Measurements from ENCODE around the gene TRMT112. TPM values are rescaled to one million over a fixed set of nuclear protein-coding genes. Genes with fewer than 3 reads are reported as not detected.

TRMT112 gene
- polyA plus RNA-seq (2013, experiment 1 of 2; ENCODE audit: insufficient read length) = 170 TPM
- polyA plus RNA-seq (2013, experiment 2 of 2; ENCODE audit: insufficient read length) = 153 TPM

- DNase-seq = peak; percentile 97
These were observed at the start of gene TRMT112 for GRCh38 chr11:64317325-64317960. TRMT112 (minus strand) TSS chr11:64317559; CDS start chr11:64317526, 33 bp downstream.

GRCh38 chr11:64366751-64367150 is 49.4 kb upstream of the TRMT112 start:
- DNase-seq = peak; percentile 31

- no peak for DNase-seq
These were observed 47.6 kb upstream of the TRMT112 start for GRCh38 chr11:64364911-64365310.

GRCh38 chr11:64364435-64364834 is 47.1 kb upstream of the TRMT112 start:
- no peak for DNase-seq

GRCh38 chr11:64362339-64362738 is 45.0 kb upstream of the TRMT112 start:
- DNase-seq = no peak

- DNase-seq = no peak
These were observed 44.3 kb upstream of the TRMT112 start for GRCh38 chr11:64361659-64362058.

- no peak for DNase-seq
These were observed 43.1 kb upstream of the TRMT112 start for GRCh38 chr11:64360448-64360921.

- no peak for DNase-seq
These were observed 42.5 kb upstream of the TRMT112 start for GRCh38 chr11:64359712-64360445.

- DNase-seq = peak; percentile 81
These were observed 41.8 kb upstream of the TRMT112 start, which contains the start of gene RPS6KA4 for GRCh38 chr11:64358907-64359711. RPS6KA4 (plus strand) TSS chr11:64359162; CDS start chr11:64359236, 74 bp downstream.

GRCh38 chr11:64358536-64358906 is 41.2 kb upstream of the TRMT112 start:
- no peak for DNase-seq

- peak; percentile 19 for DNase-seq
These were observed 40.7 kb upstream of the TRMT112 start for GRCh38 chr11:64357904-64358535.

- no peak for DNase-seq
These were observed 40.1 kb upstream of the TRMT112 start for GRCh38 chr11:64357446-64357845.

- DNase-seq = peak; percentile 57
These were observed 39.4 kb upstream of the TRMT112 start for GRCh38 chr11:64356498-64357411.

- peak; percentile 85 for DNase-seq
These were observed 38.0 kb upstream of the TRMT112 start for GRCh38 chr11:64355078-64355940.

- no peak for DNase-seq
These were observed 36.6 kb upstream of the TRMT112 start for GRCh38 chr11:64353715-64354506.

GRCh38 chr11:64352995-64353714 is 35.8 kb upstream of the TRMT112 start:
- DNase-seq = no peak

- DNase-seq = no peak
These were observed 35.0 kb upstream of the TRMT112 start for GRCh38 chr11:64352099-64352994.
